ENCODE results near the gene CDKN2A. TPM values are rescaled to one million over a fixed set of nuclear protein-coding genes. Genes with fewer than 3 reads are reported as not detected.
A peak's percentile ranks its signal among the peaks of the same experiment; 100 is the strongest.

CDKN2A gene
- total and polyA plus RNA-seq, 2 donors (not counting 3 experiments of a cell fraction or from before 2014, with no cell fraction given): 8.5 to 10.7 TPM

DNA sequence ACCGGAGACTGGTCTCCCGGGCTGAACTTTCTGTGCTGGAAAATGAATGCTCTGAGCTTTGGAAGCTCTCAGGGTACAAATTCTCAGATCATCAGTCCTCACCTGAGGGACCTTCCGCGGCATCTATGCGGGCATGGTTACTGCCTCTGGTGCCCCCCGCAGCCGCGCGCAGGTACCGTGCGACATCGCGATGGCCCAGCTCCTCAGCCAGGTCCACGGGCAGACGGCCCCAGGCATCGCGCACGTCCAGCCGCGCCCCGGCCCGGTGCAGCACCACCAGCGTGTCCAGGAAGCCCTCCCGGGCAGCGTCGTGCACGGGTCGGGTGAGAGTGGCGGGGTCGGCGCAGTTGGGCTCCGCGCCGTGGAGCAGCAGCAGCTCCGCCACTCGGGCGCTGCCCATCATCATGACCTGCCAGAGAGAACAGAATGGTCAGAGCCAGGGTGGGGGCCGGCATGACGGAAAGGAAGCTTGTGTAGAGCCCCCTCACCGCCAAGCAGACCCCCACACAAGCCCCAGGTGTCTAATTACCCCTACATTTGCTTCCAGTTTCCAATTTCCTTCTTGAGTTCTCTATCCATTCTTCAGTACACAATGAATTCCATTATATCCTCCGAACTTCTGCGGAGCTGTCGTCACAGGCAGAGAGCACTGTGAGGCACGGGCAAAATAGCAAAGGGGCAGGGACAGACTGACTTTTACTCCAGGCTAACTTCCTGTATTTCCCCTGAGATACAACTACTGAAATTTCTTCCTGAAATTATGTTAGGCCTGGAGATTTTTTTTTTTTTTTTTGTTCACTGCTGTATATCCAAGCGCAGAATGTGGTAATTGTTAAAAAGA lies 23.2 kb downstream of the CDKN2A start:
- Histone ChIP-seq H3K9ac (replicated peaks; ENCODE audit: extremely low read depth, insufficient read depth, low read length) (no peak overlapping the region), H4K20me1 (replicated peaks; ENCODE audit: control insufficient read depth, extremely low read depth, insufficient read depth, low read length) (peaks cover 4% of the 10 kb centered on the region), H3K27me3 (ENCODE audit: control insufficient read depth in 2 of 2, insufficient read depth in 2 of 2, low read length in 2 of 2) (peaks cover 80 to 99% of the 10 kb centered on the region in 2 experiments), H3K9me3 (replicated peaks; ENCODE audit: control insufficient read depth, insufficient read depth, low read length) (no peaks in the 10 kb centered on the region), H3K4me3 (replicated peaks in 1 of 3; ENCODE audit: insufficient read depth in 1 of 3, low read depth in 1 of 3, low read length in 3 of 3) (no peak overlapping the region), H3K4me1 (ENCODE audit: control insufficient read depth, extremely low read depth, insufficient read depth, low read length) (peaks cover 34% of the 10 kb centered on the region), H3K9me1 (replicated peaks; ENCODE audit: control insufficient read depth, extremely low read depth, insufficient read depth, low read length) (no peaks in the 10 kb centered on the region), H2AFZ (ENCODE audit: low read depth, low read length) (no peak overlapping the region), H3K27ac (ENCODE audit: insufficient read depth, low read depth, low read length) (no peak overlapping the region), H3K4me2 (ENCODE audit: insufficient read depth, low read length) (no peak overlapping the region), H3K79me2 (ENCODE audit: control insufficient read depth, insufficient read depth, low read length) (no peaks in the 10 kb centered on the region), H3K36me3 (ENCODE audit: control insufficient read depth in 2 of 2, extremely low read depth in 1 of 2, insufficient read depth in 2 of 2, low read length in 2 of 2) (no peaks in the 10 kb centered on the region)
- ChIA-PET POLR2A (interaction anchor here (1.4 to 1.8 kb wide), 2 partner anchors 16 to 38 kb away, joined by 3 to 4 read pairs; partner anchors contain the start of gene CDKN2B), CTCF (interaction anchor here (0.7 to 4.7 kb wide), 8 partner anchors 11 to 273 kb away, joined by 3 to 47 read pairs (median 6); partner anchors contain the start of genes CDKN2A, CDKN2B and CDKN2B-AS1)
- intact Hi-C loops (cut with micrococcal nuclease): no loop called here
- DNase-seq (ENCODE audit: low read depth, low spot score) (no peak), FAIRE-seq (peak; percentile 15)
- no TSS peak for BruUV-seq (replicated peaks)
- no peak for TF ChIP-seq GATA2 (IDR thresholded peaks at IDR 0.05; ENCODE audit: insufficient read depth, insufficient read length, low read depth, low read length)
- peak; percentile 99 for TF ChIP-seq EZH2 (IDR thresholded peaks at IDR 0.05; ENCODE audit: borderline replicate concordance, low read depth, low read length, severe bottlenecking)
- dilution Hi-C loops (cut with MboI; ENCODE audit: extremely low pct_ligation_motif_present, low sequenced_read_pairs): no loop called here

DNA sequence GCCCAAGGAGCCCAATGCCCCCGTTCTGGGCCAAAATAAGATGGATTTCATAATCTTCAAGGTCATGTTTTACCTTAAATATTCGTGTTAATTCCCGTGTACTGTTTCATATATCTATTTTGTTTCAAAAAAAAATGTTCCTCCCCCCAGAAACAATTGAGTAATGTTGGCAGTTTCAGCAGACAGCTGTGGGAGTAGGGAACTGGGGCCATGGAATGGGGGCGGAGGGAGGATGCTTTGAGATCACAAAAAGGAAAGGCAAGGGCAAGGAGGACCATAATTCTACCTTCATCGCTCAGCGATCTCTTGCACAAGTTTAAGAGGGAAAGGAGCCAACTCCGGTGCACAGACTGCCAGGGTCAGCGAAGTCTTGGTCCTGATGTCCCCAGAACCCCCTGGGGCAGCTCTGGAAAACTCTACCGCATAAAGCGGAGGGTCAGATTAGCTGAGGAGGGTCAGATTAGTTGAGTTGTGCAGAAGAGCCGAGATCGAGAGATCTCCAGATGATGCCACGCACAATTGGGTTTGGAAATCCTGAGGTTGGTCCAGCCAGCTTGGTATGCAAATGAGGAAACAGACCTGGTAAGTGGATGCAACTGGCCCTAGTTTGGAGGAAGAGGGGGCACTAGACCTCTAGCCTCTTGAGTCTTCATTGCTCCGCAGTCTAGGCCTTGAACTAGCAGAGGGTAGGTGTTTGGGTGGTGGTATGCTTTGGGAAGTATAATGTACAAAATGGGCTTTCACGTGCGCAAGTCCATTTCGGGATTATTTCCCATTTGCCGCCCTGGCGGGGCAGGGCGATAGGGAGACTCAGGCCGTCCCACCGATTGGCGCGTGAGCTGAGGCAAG lies 24.0 kb downstream of the CDKN2A start:
- H2AFZ ChIP-seq (ENCODE audit: low read depth, low read length): no peak overlapping the region
- H3K36me3 ChIP-seq (ENCODE audit: control insufficient read depth in 2 of 2, extremely low read depth in 1 of 2, insufficient read depth in 2 of 2, low read length in 2 of 2): no peaks in the 10 kb centered on the region
- H3K4me2 ChIP-seq (ENCODE audit: insufficient read depth, low read length): no peak overlapping the region
- ChIA-PET POLR2A (interaction anchor here (0.7 to 1.8 kb wide), 3 partner anchors 17 to 53 kb away, joined by 3 to 4 read pairs (median 3); partner anchors contain the start of gene CDKN2B), CTCF (interaction anchor here (1.0 to 4.7 kb wide), 10 partner anchors 11 to 274 kb away, joined by 3 to 47 read pairs (median 8); partner anchors contain the start of gene CDKN2B)
- H3K4me3 ChIP-seq (replicated peaks in 1 of 3; ENCODE audit: insufficient read depth in 1 of 3, low read depth in 1 of 3, low read length in 3 of 3): no peak overlapping the region
- FAIRE-seq: no peak
- TF ChIP-seq JUN (IDR thresholded peaks at IDR 0.05; ENCODE audit: borderline replicate concordance, insufficient read depth, insufficient read length, low read depth): no peak
- no peak for TF ChIP-seq MYC (IDR thresholded peaks at IDR 0.05; ENCODE audit: low read depth, low read length)
- no peak for TF ChIP-seq FOS (IDR thresholded peaks at IDR 0.05; ENCODE audit: borderline replicate concordance, insufficient read depth, low read length)
- TF ChIP-seq POLR2A (IDR thresholded peaks at IDR 0.05; ENCODE audit: low read depth, low read length): no peak
- TF ChIP-seq EZH2 (IDR thresholded peaks at IDR 0.05; ENCODE audit: borderline replicate concordance, low read depth, low read length, severe bottlenecking): no peak
- TF ChIP-seq GATA2 (IDR thresholded peaks at IDR 0.05; ENCODE audit: insufficient read depth, insufficient read length, low read depth, low read length): no peak
- no peaks in the 10 kb centered on the region for H3K9me1 ChIP-seq (replicated peaks; ENCODE audit: control insufficient read depth, extremely low read depth, insufficient read depth, low read length)
- peaks cover 37% of the 10 kb centered on the region for H3K4me1 ChIP-seq (ENCODE audit: control insufficient read depth, extremely low read depth, insufficient read depth, low read length)
- BruUV-seq (replicated peaks): no TSS peak
- no peak overlapping the region for H3K27ac ChIP-seq (ENCODE audit: insufficient read depth, low read depth, low read length)
- DNase-seq (ENCODE audit: low read depth, low spot score): no peak
- no peak overlapping the region for H3K9ac ChIP-seq (replicated peaks; ENCODE audit: extremely low read depth, insufficient read depth, low read length)
- H4K20me1 ChIP-seq (replicated peaks; ENCODE audit: control insufficient read depth, extremely low read depth, insufficient read depth, low read length): peaks cover 2% of the 10 kb centered on the region
- no peaks in the 10 kb centered on the region for H3K79me2 ChIP-seq (ENCODE audit: control insufficient read depth, insufficient read depth, low read length)
- no peaks in the 10 kb centered on the region for H3K9me3 ChIP-seq (replicated peaks; ENCODE audit: control insufficient read depth, insufficient read depth, low read length)
- dilution Hi-C loops (cut with MboI; ENCODE audit: extremely low pct_ligation_motif_present, low sequenced_read_pairs) (no loop called here), intact Hi-C loops (cut with micrococcal nuclease) (loop anchor here (2.0 kb wide), 1 partner anchor 39 kb away; the partner anchor contains the start of gene CDKN2B)
- peaks cover 76 to 98% of the 10 kb centered on the region in 2 experiments for H3K27me3 ChIP-seq (ENCODE audit: control insufficient read depth in 2 of 2, insufficient read depth in 2 of 2, low read length in 2 of 2)

All from endothelial cell of umbilical vein (primary cell).